ENCODE results near the gene CFD.
"Not testable (repeated sequence)": the region's sequence is repeated elsewhere in the genome, so short reads cannot be mapped to it uniquely, and the experiment has no call there.

The CFD gene

GRCh38 chr19:871446-872265 lies 12.2 kb downstream of the CFD start:
- DNase-seq: no peak

GRCh38 chr19:872266-872951 lies 12.9 kb downstream of the CFD start:
- DNase-seq: no peak

GRCh38 chr19:873084-873483 lies 13.6 kb downstream of the CFD start:
- no peak for DNase-seq

- no peak for DNase-seq
These were observed 14.1 kb downstream of the CFD start for GRCh38 chr19:873561-874041.

GRCh38 chr19:875265-875879 lies 15.9 kb downstream of the CFD start:
- DNase-seq: no peak

GRCh38 chr19:876089-876488 lies 16.6 kb downstream of the CFD start:
- no peak for DNase-seq

- no peak for DNase-seq
These were observed 17.4 kb downstream of the CFD start for GRCh38 chr19:876780-877314.

GRCh38 chr19:877992-878660 lies 18.7 kb downstream of the CFD start:
- not testable (repeated sequence) for DNase-seq

GRCh38 chr19:878751-879561 lies 19.5 kb downstream of the CFD start:
- not testable (repeated sequence) for DNase-seq

GRCh38 chr19:879711-880438 lies 20.4 kb downstream of the CFD start:
- DNase-seq: no peak

GRCh38 chr19:881385-882071 lies 22.1 kb downstream of the CFD start:
- DNase-seq: no peak

- DNase-seq: no peak
These were observed 23.5 kb downstream of the CFD start for GRCh38 chr19:882871-883497.

- no peak for DNase-seq
These were observed 24.3 kb downstream of the CFD start for GRCh38 chr19:883661-884211.

- DNase-seq: no peak
These were observed 25.2 kb downstream of the CFD start for GRCh38 chr19:884420-885211.

GRCh38 chr19:885536-886224 lies 26.2 kb downstream of the CFD start:
- DNase-seq: no peak

GRCh38 chr19:887072-887471 lies 27.6 kb downstream of the CFD start:
- no peak for DNase-seq

GRCh38 chr19:887599-887998 lies 28.1 kb downstream of the CFD start:
- DNase-seq: no peak

All from activated gamma-delta T cell (primary cell).